GM21381 (cell line): ENCODE measurements around the gene TJP1.
"Not testable (repeated sequence)": the region's sequence is repeated elsewhere in the genome, so short reads cannot be mapped to it uniquely, and the experiment has no call there.

Experiments
- ATAC-seq: cut with Tn5 transposase; IDR thresholded peaks from one replicate; pipeline ENCODE4 v1.9.1; 2021; ENCODE audit warnings: mild to moderate bottlenecking, moderate library complexity; ENCODE audit not compliant: unreplicated experiment

The TJP1 gene

DNA sequence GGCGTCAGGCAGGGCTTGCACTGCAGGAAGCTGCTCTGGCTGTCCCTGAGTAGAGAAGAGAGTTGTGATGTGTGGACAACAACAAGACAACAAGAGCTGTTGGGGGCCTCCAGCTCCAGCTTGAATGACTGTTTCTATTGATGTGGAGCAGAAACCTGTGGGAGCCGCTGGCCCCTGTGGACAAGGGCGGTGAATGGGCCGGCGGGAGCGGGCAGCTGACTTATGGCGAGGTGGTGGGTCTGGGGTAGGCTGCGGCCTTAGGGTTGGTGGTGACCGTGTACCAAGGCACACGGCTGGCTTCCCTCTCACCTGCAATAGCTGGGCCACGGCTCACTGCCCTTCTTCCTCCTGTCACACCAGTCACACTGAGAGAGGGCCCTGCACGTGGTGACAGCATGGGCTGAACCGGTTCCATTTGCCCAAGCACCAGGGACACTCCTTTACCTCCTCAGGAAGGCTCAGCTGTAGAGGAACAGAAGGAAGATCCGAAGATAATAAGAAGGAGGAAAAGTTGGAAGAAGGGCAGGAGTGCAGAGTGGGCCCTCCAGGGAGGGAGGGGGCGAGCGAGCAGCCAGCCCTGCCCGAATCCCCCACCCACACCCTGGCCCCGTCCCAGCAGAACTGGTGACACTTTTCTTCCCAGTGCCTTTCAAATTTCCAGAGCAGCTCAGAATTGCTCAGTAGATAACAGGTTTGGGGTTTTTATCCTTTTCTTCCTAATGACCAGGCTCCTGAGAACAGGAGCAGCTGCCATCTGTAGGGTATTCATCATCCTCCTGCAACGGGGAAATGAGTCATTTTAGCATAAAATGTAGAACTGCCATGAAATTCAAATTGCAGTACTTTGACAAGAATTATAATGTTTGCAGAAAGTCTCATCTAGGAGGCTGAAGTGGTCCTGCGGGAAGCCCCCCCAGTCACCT lies 136.9 kb downstream of the TJP1 start:
- ATAC-seq: no peak

DNA sequence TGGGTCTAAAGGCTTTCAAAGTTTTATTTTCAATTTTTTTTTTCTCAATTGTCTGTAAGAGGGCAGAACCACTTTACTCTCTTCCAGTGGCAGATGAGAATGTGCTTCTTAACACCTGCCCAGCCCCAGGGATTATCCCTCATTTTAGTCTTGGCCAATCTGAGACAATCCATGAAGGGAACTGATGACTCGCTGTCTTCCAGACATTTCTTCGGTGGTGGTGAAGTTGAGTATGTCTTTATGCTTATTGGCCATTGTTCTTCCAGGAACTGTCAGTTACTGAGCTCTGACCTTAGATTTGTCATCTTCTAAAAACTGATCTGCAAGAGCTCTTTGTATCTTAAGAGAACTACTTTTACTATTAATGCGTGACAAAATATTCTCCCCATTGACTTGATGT lies 139.5 kb downstream of the TJP1 start:
- no peak for ATAC-seq

DNA sequence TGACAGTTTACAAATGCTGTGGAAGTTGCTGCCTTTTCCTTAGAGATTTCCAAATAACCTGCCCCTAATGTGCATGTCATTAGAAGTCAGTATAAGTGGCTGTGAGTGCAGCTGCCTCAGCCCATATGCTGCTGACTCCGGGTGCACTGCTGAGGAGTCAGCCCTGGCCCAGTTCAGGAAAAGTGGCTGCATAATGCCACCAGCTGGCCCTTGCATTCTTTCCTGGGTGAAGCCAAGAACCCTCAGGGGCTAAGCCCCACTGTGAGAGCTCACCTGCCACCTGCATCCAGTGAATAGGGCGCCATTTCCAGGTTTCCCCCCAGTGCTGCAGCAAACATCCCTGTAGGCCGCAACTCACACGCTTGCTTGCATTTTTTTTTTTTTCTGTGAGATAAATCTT lies 139.9 kb downstream of the TJP1 start:
- no peak for ATAC-seq

DNA sequence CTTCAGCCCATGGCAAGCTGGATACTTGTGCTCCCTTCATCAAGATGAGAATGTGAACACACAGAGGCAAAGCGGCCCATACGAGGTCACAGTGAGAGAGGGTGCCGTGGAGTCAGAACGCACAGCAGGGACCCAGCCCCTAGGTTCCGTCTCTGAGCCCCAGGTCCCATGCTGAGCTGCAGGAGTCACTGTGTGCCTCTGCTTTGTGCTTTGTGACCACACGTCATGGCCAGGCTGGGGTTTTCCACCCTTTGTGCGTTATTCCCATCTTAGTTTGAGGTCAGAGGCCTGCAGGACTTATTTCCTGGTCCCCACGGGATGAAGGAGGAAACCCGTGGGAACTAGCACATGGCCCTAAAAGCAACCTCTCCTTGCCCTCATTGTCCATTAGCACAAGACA lies 140.3 kb downstream of the TJP1 start:
- no peak for ATAC-seq

DNA sequence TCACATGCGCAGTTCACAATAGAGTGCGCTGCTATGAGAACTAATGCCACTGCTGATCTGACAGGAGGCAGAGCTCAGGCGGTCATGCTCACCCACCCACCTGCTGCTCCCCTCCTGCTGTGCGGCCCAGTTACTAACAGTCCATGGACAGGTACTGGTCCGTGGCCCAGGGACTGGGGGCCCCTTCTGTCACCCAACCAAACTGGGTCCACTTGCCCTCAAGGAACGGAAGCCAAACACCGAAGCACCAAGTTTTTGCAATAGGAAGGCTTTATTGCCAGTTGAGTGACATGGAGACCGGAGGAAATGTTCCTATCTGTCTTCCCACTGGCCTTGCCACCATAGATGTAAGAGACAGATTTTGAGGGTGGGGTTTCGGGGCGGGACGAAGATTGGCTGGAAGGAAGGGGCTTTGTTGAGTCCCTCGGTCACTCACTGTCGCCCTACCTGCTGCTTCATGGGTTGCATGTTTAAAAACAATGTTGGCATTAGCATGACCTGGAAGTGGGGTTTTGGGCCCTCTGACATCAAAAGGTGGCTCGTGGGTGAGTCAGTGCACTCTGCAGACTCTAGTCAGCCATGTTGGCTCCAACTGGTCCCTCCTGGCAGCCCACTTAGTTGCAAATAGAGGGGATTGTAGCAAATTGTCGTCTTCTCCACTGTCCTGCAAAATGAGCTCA lies 141.0 kb downstream of the TJP1 start:
- no peak for ATAC-seq

DNA sequence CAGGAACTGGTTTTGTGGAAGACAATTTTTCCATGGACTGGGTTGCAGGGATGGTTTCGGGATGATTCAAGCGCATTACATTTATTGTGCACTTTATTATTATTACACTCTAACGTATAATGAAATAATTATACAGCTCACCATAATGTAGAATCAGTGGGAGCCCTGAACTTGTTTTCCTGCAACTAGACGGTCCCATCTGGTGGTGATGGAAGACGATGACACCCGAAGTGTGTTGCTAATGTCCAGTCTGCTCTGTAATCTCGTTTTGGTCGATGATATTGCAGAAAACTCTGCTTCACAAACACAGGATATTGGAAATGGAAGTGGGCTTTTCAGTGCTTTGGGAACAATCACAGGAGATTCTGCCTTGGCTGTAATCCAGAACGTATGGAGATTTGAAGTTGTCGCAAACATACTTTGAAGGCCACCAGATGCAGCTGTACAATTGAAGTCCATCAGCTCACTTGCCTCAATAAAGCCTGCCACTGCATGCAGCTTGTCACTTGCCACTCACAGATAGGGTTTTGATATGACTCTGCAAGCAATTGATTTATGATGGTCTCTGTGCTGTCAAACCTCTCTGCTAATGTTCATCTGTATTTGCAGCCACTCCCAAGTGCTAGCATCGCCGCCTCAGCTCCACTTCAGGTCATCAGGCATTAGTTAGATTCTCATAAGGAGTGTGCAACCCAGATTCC lies 141.7 kb downstream of the TJP1 start:
- no peak for ATAC-seq

DNA sequence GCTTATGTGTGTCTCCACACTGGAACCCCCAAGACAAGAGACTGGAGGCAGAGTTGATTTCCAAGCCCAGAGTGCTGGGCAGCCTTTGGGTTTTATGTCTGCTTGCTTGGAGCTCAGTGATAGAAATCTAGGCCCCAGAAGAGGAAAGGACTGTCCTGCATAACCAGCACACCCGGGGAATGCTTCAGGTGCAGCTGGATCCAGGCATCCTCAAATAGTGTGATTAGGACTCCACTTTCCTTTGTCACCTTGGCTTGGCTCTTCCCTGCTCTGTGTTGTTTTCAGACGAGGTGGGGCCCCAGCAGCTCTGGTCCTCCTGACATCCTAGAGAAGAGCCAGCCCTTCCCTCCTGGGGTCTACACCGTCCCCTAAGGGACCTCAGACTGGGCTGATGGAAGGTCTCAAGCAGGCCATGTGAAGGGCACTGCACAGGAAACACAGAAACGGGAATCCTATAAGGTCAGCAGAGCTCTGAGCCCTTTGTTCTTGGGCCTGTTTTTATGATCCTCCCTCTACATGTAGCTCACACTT lies 143.7 kb downstream of the TJP1 start:
- no peak for ATAC-seq

DNA sequence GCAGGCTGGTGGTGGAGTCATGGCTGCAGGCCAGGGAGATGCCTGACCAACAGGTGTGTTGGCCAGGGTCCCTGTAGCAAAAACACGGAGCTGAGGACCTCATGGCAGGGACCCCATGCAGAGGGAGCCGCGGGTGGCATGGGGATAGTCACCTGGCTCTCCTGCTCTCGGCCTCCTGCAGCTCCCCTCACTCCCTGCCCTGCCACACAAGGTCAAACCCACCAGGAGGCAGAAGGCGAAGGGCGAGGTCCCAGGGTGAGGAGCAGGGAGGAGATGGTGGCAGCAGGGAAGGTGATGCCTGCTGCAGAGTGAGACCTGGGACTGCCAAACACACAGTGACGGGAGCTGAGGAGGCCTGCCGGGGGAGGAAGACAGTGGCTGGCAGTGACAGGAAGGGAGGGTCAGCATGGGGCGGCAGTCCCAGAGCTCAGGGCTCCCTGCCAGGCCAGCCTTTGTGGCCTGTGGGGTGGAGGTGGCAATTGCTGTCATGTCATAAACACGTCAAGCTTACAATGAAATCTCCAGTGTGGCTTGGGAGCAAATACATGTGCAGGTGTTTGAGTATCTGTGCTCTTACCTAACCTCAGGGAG lies 144.3 kb downstream of the TJP1 start:
- ATAC-seq: no peak

DNA sequence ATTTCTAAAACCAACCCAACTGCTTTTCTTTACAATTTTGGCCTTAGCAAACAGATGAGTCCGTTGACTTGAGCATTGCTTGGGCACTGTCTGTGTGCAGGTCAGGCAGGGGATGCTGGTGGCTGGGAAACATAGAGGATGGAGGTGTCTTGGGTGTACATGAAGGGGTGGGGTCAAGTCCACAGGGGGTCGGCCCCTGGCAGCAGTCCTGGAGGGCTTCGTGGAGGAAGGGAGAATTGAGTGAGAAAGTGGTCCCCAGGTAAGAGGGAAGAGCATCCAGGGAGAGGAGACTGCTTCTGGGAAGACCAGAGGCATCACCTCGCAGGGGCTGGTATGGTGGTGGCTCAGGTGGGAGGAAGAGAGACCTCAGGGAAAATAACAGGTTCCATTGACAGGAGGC lies 144.8 kb downstream of the TJP1 start:
- ATAC-seq: no peak

DNA sequence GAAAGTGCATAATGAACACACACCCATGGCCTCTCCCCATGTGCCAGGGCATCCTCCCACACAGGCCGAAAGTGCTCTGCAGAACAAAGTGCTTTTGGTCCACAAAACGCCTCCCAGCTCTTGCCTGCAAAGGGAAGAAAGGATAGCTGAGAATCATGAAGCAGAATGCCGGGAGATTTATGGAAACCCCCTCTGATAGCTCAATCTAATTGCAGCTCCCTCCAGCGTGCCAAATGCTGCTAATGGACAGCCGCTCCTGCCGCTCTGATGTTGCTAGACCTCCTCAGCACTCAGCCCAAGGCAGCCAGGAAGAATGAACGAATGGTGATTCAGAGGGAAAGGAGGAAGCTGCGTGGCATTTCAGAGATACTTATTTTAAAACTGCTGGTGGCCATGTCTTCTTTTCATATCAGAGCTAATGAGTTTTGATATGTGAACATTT lies 145.3 kb downstream of the TJP1 start:
- no peak for ATAC-seq

DNA sequence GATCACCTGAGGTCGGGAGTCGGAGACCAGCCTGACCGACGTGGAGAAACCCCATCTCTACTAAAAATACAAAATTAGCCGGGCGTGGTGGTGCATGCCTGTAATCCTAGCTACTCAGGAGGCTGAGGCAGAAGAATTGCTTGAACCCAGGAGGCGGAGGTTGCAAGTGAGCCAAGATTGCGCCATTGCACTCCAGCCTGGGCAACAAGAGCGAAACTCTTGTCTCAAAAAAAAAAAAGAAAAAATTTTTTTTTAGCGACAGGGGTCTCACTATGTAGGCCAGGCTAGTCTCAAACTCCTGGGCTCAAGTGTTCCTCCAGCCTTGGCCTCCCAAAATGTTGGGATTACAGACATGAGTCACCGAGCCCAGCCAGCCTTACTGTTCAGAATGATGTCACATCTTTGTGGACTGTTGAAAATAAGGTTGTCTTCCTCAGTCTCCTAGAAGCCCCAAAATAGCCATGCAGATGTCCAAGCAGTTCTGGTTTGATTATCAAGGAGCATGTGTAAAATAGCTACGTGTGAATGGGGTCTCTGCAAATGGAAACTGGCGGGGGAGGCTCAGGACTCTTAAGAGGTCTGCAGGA lies 145.8 kb downstream of the TJP1 start:
- not testable (repeated sequence) for ATAC-seq

DNA sequence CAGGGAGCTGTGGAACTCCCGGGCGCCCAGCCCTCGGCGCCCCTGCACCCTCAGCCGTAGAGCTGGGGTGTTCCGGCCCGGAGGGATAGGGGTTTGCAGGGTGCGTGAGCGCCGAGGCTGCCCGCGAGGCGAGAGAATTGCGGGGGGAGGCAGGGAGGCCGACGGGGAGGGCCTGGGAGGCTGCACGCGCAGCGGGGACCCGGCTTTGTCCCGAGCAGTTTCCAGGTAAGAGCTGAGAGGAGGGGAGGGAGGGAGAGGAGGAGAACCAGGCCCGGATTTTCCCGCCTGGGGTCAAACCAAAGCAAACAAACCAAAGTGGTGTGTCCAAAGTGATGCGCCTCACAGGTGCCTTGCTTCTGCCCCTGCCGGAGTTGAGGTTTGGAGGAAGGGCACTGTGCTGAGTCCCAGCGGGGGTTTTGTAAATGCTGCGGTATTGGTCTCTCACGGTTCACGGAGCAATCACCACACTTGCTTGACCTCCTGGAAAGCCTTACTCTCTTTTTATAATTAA lies 146.4 kb downstream of the TJP1 start:
- no peak for ATAC-seq

DNA sequence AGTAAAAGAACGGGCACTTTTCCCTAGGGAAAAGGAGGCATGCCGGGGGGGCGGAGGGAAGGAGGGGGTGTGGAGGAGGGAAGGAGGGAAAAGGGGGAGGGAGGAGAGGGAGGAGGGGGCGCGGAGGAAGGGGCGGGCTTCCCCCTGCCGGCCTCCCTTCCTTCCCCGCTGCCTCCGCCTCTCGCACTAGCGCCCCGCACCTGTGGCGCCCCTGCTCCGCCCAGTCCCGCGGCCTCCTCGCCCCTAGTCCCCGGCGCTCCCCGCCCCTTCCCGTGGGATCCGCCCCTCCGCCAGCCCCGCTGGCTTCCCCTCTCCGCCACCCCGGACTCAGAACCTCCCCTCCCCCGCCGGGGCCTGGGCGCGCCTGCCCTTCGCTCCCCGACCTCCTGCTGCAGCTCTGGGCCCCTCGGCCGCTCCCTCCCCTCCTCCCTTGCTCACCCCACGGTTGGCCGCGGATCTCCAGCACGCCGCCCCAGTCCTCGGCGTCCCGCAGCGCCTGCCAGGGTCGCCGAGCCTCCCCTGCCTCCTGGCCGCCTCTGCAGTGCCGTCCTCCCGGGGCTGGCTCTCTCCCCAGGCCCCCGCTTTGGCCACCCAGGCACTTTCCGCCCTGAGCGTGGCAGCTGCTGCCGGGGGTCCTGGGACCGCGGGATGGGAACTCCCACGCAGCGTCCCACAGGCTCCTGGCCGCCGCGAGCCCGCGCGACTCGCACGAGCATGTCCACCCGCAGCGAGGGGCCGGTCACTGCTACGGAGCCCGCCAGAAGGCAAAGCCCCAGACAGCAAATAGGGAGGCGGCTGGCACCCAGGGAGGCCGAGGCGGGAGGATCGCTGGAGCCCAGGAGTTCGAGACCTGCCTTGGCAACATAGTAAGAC lies 147.4 kb downstream of the TJP1 start:
- ATAC-seq: no peak

DNA sequence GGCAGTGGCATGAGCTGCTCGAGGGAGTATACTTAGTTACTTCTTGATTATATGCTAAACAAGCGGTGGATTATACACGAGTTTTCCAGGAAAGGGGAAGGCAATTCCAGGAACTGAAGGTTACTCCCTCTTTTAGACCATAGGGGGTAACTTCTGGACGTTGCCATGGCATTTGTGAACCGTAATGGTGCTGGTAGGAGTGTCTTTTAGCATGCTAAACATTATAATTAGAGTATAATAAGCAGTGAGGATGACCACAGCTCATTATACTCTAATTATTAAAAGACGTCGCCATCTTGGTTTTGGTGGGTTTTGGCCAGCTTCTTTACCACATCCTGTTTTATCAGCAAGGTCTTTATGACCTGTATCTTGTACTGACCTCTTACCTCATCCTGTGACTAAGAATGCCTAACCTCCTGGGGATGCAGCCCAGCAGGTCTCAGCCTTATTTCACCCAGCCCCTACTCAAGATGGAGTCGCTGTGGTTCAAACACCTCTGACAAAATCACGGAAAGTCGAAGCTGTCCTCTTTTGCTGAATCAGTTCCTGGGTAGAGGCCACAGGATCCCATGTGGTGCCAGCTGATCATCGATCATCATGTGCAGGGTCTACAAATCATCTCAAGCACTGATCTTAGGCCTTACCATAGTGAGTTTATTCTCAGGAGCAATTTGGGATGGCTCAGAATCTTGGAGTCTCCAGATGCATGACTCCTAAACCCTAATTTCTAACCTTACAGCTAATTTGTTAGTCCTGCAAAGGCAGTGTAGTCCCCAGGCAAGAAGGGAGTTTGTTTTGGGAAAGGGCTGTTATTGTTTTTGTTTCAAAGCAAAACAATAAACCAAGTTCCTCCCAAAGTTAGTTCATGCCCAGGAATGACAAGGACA lies 149.1 kb downstream of the TJP1 start:
- ATAC-seq: no peak

DNA sequence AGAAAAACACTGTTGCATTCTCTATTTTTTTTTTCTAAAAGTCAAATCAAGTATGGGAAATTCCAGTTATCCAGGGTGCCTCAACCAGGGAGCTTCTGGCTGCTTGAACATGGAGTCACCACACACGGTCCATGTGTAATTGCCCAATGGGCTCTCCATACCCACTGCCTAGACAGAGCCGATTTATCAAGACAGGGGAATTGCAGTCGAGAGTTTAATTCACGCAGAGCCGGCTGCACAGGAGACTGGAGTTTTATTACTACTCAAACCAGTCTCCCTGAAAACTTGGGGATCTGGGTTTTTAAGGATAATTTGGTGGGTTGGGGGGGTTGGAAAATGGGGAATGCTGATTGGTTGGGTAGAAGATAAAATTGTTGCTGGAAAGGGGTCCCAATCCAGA lies 149.8 kb downstream of the TJP1 start:
- ATAC-seq: no peak

DNA sequence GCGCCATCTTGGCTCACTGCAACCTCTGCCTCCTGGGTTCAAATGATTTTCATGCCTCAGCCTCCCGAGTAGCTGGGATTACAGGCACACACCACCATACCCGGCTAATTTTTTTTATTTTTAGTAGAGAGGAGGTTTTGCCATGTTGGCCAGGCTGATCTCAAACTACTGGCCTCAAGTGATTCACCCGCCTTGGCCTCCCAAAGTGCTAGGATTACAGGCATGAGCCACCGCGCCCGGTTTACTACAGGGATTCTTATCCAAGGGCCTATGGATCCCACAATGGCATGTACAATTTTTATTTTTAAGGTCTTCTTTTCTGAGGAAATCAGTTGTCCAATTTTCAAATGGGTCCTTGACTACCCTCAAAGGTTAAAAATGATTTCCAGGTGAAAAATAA lies 150.2 kb downstream of the TJP1 start:
- not testable (repeated sequence) for ATAC-seq

DNA sequence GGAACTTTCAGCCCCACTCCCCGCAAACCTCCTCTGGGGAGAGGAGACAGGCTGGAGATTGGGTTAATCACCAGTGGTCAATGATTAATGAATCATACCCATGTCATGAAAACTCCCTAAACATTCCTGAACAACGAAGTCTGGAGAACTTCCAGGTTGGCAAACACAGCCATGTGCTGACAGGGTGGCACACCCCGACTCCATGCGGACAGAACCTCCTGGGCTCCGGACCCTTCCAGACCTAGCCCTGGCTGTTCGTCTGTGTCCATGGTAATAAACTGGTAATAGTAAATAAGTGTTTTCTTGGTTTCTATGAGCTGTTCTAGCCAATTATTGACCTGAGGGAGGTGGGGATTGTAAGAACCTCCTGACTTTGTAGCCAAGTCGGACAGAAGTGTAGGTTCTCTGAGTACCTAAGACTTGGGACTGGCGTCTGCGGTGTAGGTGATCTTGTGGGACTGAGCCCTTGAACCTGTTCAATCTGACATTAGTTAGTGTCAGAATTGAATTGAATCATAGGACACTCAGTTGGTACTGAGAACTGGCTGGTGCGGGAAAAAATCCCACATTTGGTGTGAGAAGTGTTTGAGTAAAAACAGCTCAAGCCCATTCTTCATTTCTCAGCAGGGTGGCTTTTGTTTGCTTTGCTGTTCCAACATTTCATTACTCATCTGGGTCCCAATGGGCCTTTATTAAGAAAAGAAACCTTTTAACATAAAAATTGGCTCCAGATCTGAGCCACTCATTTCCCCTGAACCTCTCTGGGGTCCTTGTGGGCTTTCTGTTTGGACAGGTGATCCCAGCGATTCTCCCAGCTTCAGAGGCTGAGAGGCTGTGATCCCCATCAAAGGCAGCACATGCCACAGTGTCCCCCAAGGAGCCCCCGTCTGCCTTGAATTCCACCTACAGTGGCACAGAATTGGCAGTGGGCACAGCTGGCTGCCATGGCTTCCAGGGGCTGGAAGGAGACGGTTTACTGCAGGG lies 151.0 kb downstream of the TJP1 start:
- no peak for ATAC-seq
